BLaER1 treated with 17β-estradiol and CSF1 and Interleukin-3, amounts not matched to agents 10 nM and 100 nM (cell line): Measurements from ENCODE around the gene AMIGO3.
A peak's percentile ranks its signal among the peaks of the same experiment; 100 is the strongest.

Source experiments
- H3K27ac ChIP-seq, 11 experiments: shearing (Covaris generic); formaldehyde crosslinking; 2 replicates each; pipeline ENCODE4 v1.8.1; 2022
- H3K27me3 ChIP-seq, 11 experiments: shearing (Covaris generic); formaldehyde crosslinking; 2 replicates each; pipeline ENCODE4 v1.8.1; 2022
- H3K36me3 ChIP-seq, 11 experiments: shearing (Covaris generic); formaldehyde crosslinking; 2 replicates each; pipeline ENCODE4 v1.8.1; 2022
- H3K4me1 ChIP-seq, 10 experiments: shearing (Covaris generic); formaldehyde crosslinking; 2 replicates each; pipeline ENCODE4 v1.8.1; 2022
- H3K4me2 ChIP-seq, 11 experiments: shearing (Covaris generic); formaldehyde crosslinking; 2 replicates each; pipeline ENCODE4 v1.8.1; 2022
- H3K4me3 ChIP-seq, 10 experiments: shearing (Covaris generic); formaldehyde crosslinking; 2 replicates each; pipeline ENCODE4 v1.8.1; 2022
- H3K9ac ChIP-seq, 11 experiments: shearing (Covaris generic); formaldehyde crosslinking; 2 replicates each; pipeline ENCODE4 v1.8.1; 2022
- H3K9me3 ChIP-seq, 11 experiments: shearing (Covaris generic); formaldehyde crosslinking; replicated peaks in 1 of 11; 2 replicates each; pipeline ENCODE4 v1.8.1; 2022
- H4K20me1 ChIP-seq, 11 experiments: shearing (Covaris generic); formaldehyde crosslinking; 2 replicates each; pipeline ENCODE4 v1.8.1; 2022
- Cebpa-rat ChIP-seq, 11 experiments: shearing (Covaris generic); IDR thresholded peaks; 2 replicates each; pipeline ENCODE4 v1.8.1; 2022

AMIGO3 gene

GRCh38 chr3:49711489-49711888, 8.0 kb downstream of the AMIGO3 start:
- Histone ChIP-seq H3K4me3 (no peak overlapping the region), H3K4me1 (peaks cover 27 to 67% (median 59%) of the 10 kb centered on the region in 10 experiments), H3K36me3 (peaks cover 3 to 52% (median 25%) of the 10 kb centered on the region in 11 experiments; a peak in 20 of 22 replicates), H3K9me3 (no peaks in the 10 kb centered on the region), H3K4me2 (peak overlapping the region in 9 of 11 experiments; percentile 61 to 92 (median 77); a peak in 17 of 22 replicates), H3K27me3 (no peaks in the 10 kb centered on the region), H3K9ac (0 out of 22 replicates have a peak overlapping the region, but pooled peaks of 1 of the 11 experiments have one; percentile 7), H3K27ac (peak overlapping the region in 4 of 11 experiments; percentile 0 to 52 (median 21); a peak in 5 of 22 replicates), H4K20me1 (peaks cover 0 to 21% (median 0%) of the 10 kb centered on the region in 11 experiments; a peak in 5 of 22 replicates)
- no peak for TF ChIP-seq Cebpa-rat (IDR thresholded peaks at IDR 0.05)

- H3K4me3 ChIP-seq: no peak overlapping the region
- H3K27me3 ChIP-seq: no peaks in the 10 kb centered on the region
- H4K20me1 ChIP-seq: peaks cover 0 to 16% (median 0%) of the 10 kb centered on the region in 11 experiments; a peak in 3 of 22 replicates
- no peak overlapping the region for H3K9ac ChIP-seq
- H3K9me3 ChIP-seq: no peaks in the 10 kb centered on the region
- peaks cover 24 to 56% (median 51%) of the 10 kb centered on the region in 10 experiments for H3K4me1 ChIP-seq
- no peak overlapping the region for H3K4me2 ChIP-seq
- no peak for TF ChIP-seq Cebpa-rat (IDR thresholded peaks at IDR 0.05)
- H3K27ac ChIP-seq: no peak overlapping the region
- peaks cover 19 to 52% (median 29%) of the 10 kb centered on the region in 11 experiments; a peak in 20 of 22 replicates for H3K36me3 ChIP-seq
These were observed 9.6 kb downstream of the AMIGO3 start for GRCh38 chr3:49709852-49710251.

- peak overlapping the region in 6 of 11 experiments; percentile 17 to 53 (median 38); a peak in 8 of 22 replicates for H3K9ac ChIP-seq
- H4K20me1 ChIP-seq: peaks cover 0 to 42% (median 0%) of the 10 kb centered on the region in 11 experiments; a peak in 7 of 22 replicates
- H3K36me3 ChIP-seq: peaks cover 31 to 68% (median 46%) of the 10 kb centered on the region in 11 experiments
- TF ChIP-seq Cebpa-rat (IDR thresholded peaks at IDR 0.05): no peak
- H3K9me3 ChIP-seq: no peaks in the 10 kb centered on the region
- peak overlapping the region in 10 of 11 experiments; percentile 15 to 75 (median 50); a peak in 18 of 22 replicates for H3K4me2 ChIP-seq
- H3K4me3 ChIP-seq: no peak overlapping the region
- H3K27me3 ChIP-seq: no peaks in the 10 kb centered on the region
- H3K4me1 ChIP-seq: peaks cover 11 to 32% (median 27%) of the 10 kb centered on the region in 10 experiments
- peak overlapping the region in 1 of 11 experiments; percentile 32; a peak in 1 of 22 replicates for H3K27ac ChIP-seq
These were observed 12.4 kb downstream of the AMIGO3 start for GRCh38 chr3:49707113-49707480.

GRCh38 chr3:49706456-49707112, 12.9 kb downstream of the AMIGO3 start:
- Histone ChIP-seq H4K20me1 (peaks cover 0 to 48% (median 0%) of the 10 kb centered on the region in 11 experiments; a peak in 7 of 22 replicates), H3K4me1 (peaks cover 7 to 26% (median 22%) of the 10 kb centered on the region in 10 experiments), H3K4me3 (no peak overlapping the region), H3K9ac (no peak overlapping the region), H3K36me3 (peaks cover 36 to 73% (median 51%) of the 10 kb centered on the region in 11 experiments), H3K4me2 (no peak overlapping the region), H3K9me3 (no peaks in the 10 kb centered on the region), H3K27me3 (no peaks in the 10 kb centered on the region), H3K27ac (no peak overlapping the region)
- no peak for TF ChIP-seq Cebpa-rat (IDR thresholded peaks at IDR 0.05)

GRCh38 chr3:49705390-49705960, 14.0 kb downstream of the AMIGO3 start:
- peaks cover 45 to 75% (median 61%) of the 10 kb centered on the region in 11 experiments for H3K36me3 ChIP-seq

GRCh38 chr3:49704629-49705028, 14.9 kb downstream of the AMIGO3 start:
- no peak for TF ChIP-seq Cebpa-rat (IDR thresholded peaks at IDR 0.05)
- Histone ChIP-seq H3K9ac (no peak overlapping the region), H3K27me3 (no peaks in the 10 kb centered on the region), H4K20me1 (peaks cover 0 to 67% (median under 1%) of the 10 kb centered on the region in 11 experiments; a peak in 8 of 22 replicates), H3K36me3 (peaks cover 45 to 79% (median 68%) of the 10 kb centered on the region in 11 experiments), H3K27ac (no peak overlapping the region), H3K4me2 (no peak overlapping the region), H3K9me3 (no peaks in the 10 kb centered on the region), H3K4me1 (peaks cover 7 to 22% (median 18%) of the 10 kb centered on the region in 10 experiments), H3K4me3 (no peak overlapping the region)

More at GRCh38 chr3:49705390-49705960, 14.0 kb downstream of the AMIGO3 start:
- Histone ChIP-seq H3K9me3 (no peaks in the 10 kb centered on the region), H3K27ac (no peak overlapping the region), H4K20me1 (peaks cover 0 to 59% (median 0%) of the 10 kb centered on the region in 11 experiments; a peak in 8 of 22 replicates), H3K4me1 (peaks cover 7 to 15% (median 13%) of the 10 kb centered on the region in 10 experiments), H3K4me2 (no peak overlapping the region), H3K27me3 (no peaks in the 10 kb centered on the region), H3K4me3 (no peak overlapping the region), H3K9ac (no peak overlapping the region)
- no peak for TF ChIP-seq Cebpa-rat (IDR thresholded peaks at IDR 0.05)

GRCh38 chr3:49703956-49704355, 15.5 kb downstream of the AMIGO3 start:
- H3K4me3 ChIP-seq: no peak overlapping the region
- peak overlapping the region in 1 of 11 experiments; percentile 39; a peak in 1 of 22 replicates for H3K9ac ChIP-seq
- peaks cover 7 to 29% (median 25%) of the 10 kb centered on the region in 10 experiments for H3K4me1 ChIP-seq
- H3K36me3 ChIP-seq: peaks cover 43 to 86% (median 72%) of the 10 kb centered on the region in 11 experiments
- H3K9me3 ChIP-seq: no peaks in the 10 kb centered on the region
- H3K4me2 ChIP-seq: no peak overlapping the region; a peak in 1 of 22 replicates
- H4K20me1 ChIP-seq: peaks cover 0 to 74% (median 7%) of the 10 kb centered on the region in 11 experiments; a peak in 8 of 22 replicates
- no peaks in the 10 kb centered on the region for H3K27me3 ChIP-seq
- H3K27ac ChIP-seq: peak overlapping the region in 1 of 11 experiments; percentile 17; a peak in 3 of 22 replicates
- TF ChIP-seq Cebpa-rat (IDR thresholded peaks at IDR 0.05): no peak

GRCh38 chr3:49703443-49703927, 16.0 kb downstream of the AMIGO3 start:
- H3K4me3 ChIP-seq: no peak overlapping the region
- no peaks in the 10 kb centered on the region for H3K9me3 ChIP-seq
- peaks cover 7 to 33% (median 29%) of the 10 kb centered on the region in 10 experiments for H3K4me1 ChIP-seq
- peak overlapping the region in 1 of 11 experiments; percentile 17; a peak in 3 of 22 replicates for H3K27ac ChIP-seq
- no peaks in the 10 kb centered on the region for H3K27me3 ChIP-seq
- H4K20me1 ChIP-seq: peaks cover 0 to 78% (median 8%) of the 10 kb centered on the region in 11 experiments; a peak in 8 of 22 replicates
- TF ChIP-seq Cebpa-rat (IDR thresholded peaks at IDR 0.05): no peak
- peaks cover 43 to 89% (median 77%) of the 10 kb centered on the region in 11 experiments for H3K36me3 ChIP-seq
- H3K4me2 ChIP-seq: no peak overlapping the region; a peak in 1 of 22 replicates
- H3K9ac ChIP-seq: peak overlapping the region in 2 of 11 experiments; percentile 23 to 39; a peak in 1 of 22 replicates
